ENCODE data around the gene TSPOAP1.
A peak's percentile ranks its signal among the peaks of the same experiment; 100 is the strongest.

GRCh38 chr17:58335779-58336455 lies 7.3 kb upstream of the TSPOAP1 start:
- no peak for TF ChIP-seq POLR2A (IDR thresholded peaks at IDR 0.05; ENCODE audit: low read depth, low read length)
- no peak for TF ChIP-seq CTCF (IDR thresholded peaks at IDR 0.05 in 2 of 3, conservative IDR thresholded peaks at IDR 0.05 in 1 of 3; ENCODE audit: control insufficient read depth in 2 of 3, extremely low read depth in 1 of 3, insufficient read depth in 1 of 3, low read depth in 3 of 3, low read length in 3 of 3)
- no peak for TF ChIP-seq EZH2 (IDR thresholded peaks at IDR 0.05; ENCODE audit: borderline replicate concordance, control insufficient read depth, low read depth, low read length)
- peak; percentile 31 for TF ChIP-seq ATF7 (IDR thresholded peaks at IDR 0.05; ENCODE audit: low read depth)
- TF ChIP-seq RAD21 (IDR thresholded peaks at IDR 0.05; ENCODE audit: insufficient read depth, low read depth, low read length): no peak
- no peak for TF ChIP-seq RFX5 (IDR thresholded peaks at IDR 0.05; ENCODE audit: low read depth, low read length)
- TF ChIP-seq ZNF274 (IDR thresholded peaks at IDR 0.05; ENCODE audit: insufficient read depth, insufficient read length): no peak
- no peak for TF ChIP-seq ASH2L (IDR thresholded peaks at IDR 0.05; ENCODE audit: borderline replicate concordance, low read depth)
- peak; percentile 87 for TF ChIP-seq POLR2AphosphoS5 (IDR thresholded peaks at IDR 0.05; ENCODE audit: low read length)
- peak; percentile 24; the same call in 1 of the 2 replicates for TF ChIP-seq POLR2AphosphoS2 (IDR thresholded peaks at IDR 0.05; ENCODE audit: low read depth, low read length)
- TF ChIP-seq EP300 (IDR thresholded peaks at IDR 0.05; ENCODE audit: borderline replicate concordance in 1 of 2, control insufficient read depth in 1 of 2, low read depth in 2 of 2, low read length in 2 of 2): 0 out of 4 replicates have a peak, but pooled peaks of 1 of the 2 experiments have one; percentile 45
- no peak for TF ChIP-seq REST (IDR thresholded peaks at IDR 0.05; ENCODE audit: low read depth, low read length)

All from GM12878 (cell line).